Astrocyte (in vitro differentiated cells and primary cell): ENCODE data around the gene SLC29A3. TPM values are rescaled to one million over a fixed set of nuclear protein-coding genes. Genes with fewer than 3 reads are reported as not detected.
"Not testable (repeated sequence)": the region's sequence is repeated elsewhere in the genome, so short reads cannot be mapped to it uniquely, and the experiment has no call there.

Experiments
- DNase-seq: peaks from one replicate; pipeline ENCODE4 v3.0.0-alpha.2; 2010; ENCODE audit warnings: low read depth
- FAIRE-seq: peaks from 2 replicates; lab custom pipeline; 2011; peaks lifted over from hg19 to GRCh38; lab: Jason Lieb, UNC
- H2AFZ ChIP-seq: 2 replicates; pipeline ENCODE4 v1.6.0; 2012; ENCODE audit warnings: low read depth, low read length, inconsistent platforms
- H3K27ac ChIP-seq: 2 replicates; pipeline ENCODE4 v1.5.1; 2011; ENCODE audit warnings: low read depth, low read length, inconsistent platforms
- H3K27me3 ChIP-seq: 2 replicates; pipeline ENCODE4 v1.6.0; 2011; ENCODE audit warnings: low read length, inconsistent platforms; ENCODE audit not compliant: insufficient read depth
- H3K36me3 ChIP-seq: 2 replicates; pipeline ENCODE4 v1.5.1; 2011; ENCODE audit warnings: low read length, inconsistent platforms; ENCODE audit not compliant: insufficient read depth
- H3K4me1 ChIP-seq: 2 replicates; pipeline ENCODE4 v1.5.1; 2011; ENCODE audit warnings: low read length, inconsistent platforms; ENCODE audit not compliant: insufficient read depth
- H3K4me2 ChIP-seq: 2 replicates; pipeline ENCODE4 v1.6.0; 2012; ENCODE audit warnings: low read length, inconsistent platforms
- H3K4me3 ChIP-seq: 2 replicates; pipeline ENCODE4 v1.5.1; 2011; ENCODE audit warnings: low read depth, mild to moderate bottlenecking, low read length, inconsistent platforms; ENCODE audit not compliant: insufficient read depth
- H3K79me2 ChIP-seq: 2 replicates; pipeline ENCODE4 v1.6.0; 2012; ENCODE audit warnings: mild to moderate bottlenecking, low read length, inconsistent platforms; ENCODE audit not compliant: insufficient read depth
- H3K9ac ChIP-seq: 2 replicates; pipeline ENCODE4 v1.6.0; 2012; ENCODE audit warnings: mild to moderate bottlenecking, low read length, inconsistent platforms
- H3K9me3 ChIP-seq: 2 replicates; pipeline ENCODE4 v1.5.1; 2012; ENCODE audit warnings: low read depth, mild to moderate bottlenecking, low read length, inconsistent platforms; ENCODE audit not compliant: insufficient read depth
- H4K20me1 ChIP-seq: 2 replicates; pipeline ENCODE4 v1.6.0; 2012; ENCODE audit warnings: low read length, inconsistent platforms; ENCODE audit not compliant: insufficient read depth
- H3K27ac Mint-ChIP-seq: one replicate; pipeline ENCODE4 v1.8.0; 2021; ENCODE audit warnings: mild to moderate bottlenecking, mixed read lengths; ENCODE audit not compliant: unreplicated experiment
- H3K27me3 Mint-ChIP-seq: one replicate; pipeline ENCODE4 v1.8.0; 2021; ENCODE audit warnings: low read depth, mixed read lengths; ENCODE audit not compliant: unreplicated experiment
- H3K36me3 Mint-ChIP-seq: one replicate; pipeline ENCODE4 v1.8.0; 2021; ENCODE audit warnings: low read depth, mixed read lengths; ENCODE audit not compliant: unreplicated experiment
- H3K4me1 Mint-ChIP-seq: one replicate; pipeline ENCODE4 v1.8.0; 2021; ENCODE audit warnings: low read depth, mixed read lengths; ENCODE audit not compliant: unreplicated experiment
- H3K4me3 Mint-ChIP-seq: one replicate; pipeline ENCODE4 v1.8.0; 2021; ENCODE audit warnings: mild to moderate bottlenecking, moderate library complexity, mixed read lengths; ENCODE audit not compliant: unreplicated experiment
- H3K9me3 Mint-ChIP-seq: one replicate; pipeline ENCODE4 v1.8.0; 2021; ENCODE audit warnings: mild to moderate bottlenecking, mixed read lengths; ENCODE audit not compliant: unreplicated experiment
- EZH2 ChIP-seq: IDR thresholded peaks from 2 replicates; pipeline ENCODE4 v1.6.1; 2012; ENCODE audit warnings: mild to moderate bottlenecking, low read length, inconsistent platforms; ENCODE audit not compliant: insufficient read depth
- total RNA-seq: library from RNA; stranded (reverse); gene quantifications from 2 replicates; pipeline ENCODE4 v1.2.1, GENCODE V29; 2021
- TF ChIP-seq, protein P1 (sequence below): IDR thresholded peaks from 2 replicates; pipeline ENCODE4 v1.5.1; 2011; ENCODE audit warnings: low read depth, mild to moderate bottlenecking, inconsistent platforms, low read length, moderate library complexity; ENCODE audit not compliant: insufficient read depth

The SLC29A3 gene
- total RNA-seq, 1 donor from 2014 or later, result 3.4 TPM

GRCh38 chr10:71296086-71296485, 23.0 kb upstream of the SLC29A3 start:
- Histone ChIP-seq H3K27me3 (no peaks in the 10 kb centered on the region), H3K9me3 (no peaks in the 10 kb centered on the region), H4K20me1 (peaks cover 4% of the 10 kb centered on the region), H3K4me3 (no peak overlapping the region), H3K4me2 (no peak overlapping the region), H3K27ac (no peak overlapping the region), H3K36me3 (peaks cover 3% of the 10 kb centered on the region), H3K9ac (no peak overlapping the region), H3K4me1 (no peaks in the 10 kb centered on the region), H3K79me2 (no peaks in the 10 kb centered on the region), H2AFZ (no peak overlapping the region)
- Mint-ChIP-seq H3K36me3 (peaks cover 39% of the 10 kb centered on the region), H3K9me3 (no peaks in the 10 kb centered on the region), H3K27ac (peak overlapping the region; percentile 41), H3K4me1 (no peaks in the 10 kb centered on the region), H3K4me3 (no peak overlapping the region), H3K27me3 (peaks cover 13% of the 10 kb centered on the region)
- FAIRE-seq (no peak), DNase-seq (no peak)
- TF ChIP-seq, protein P1, sequence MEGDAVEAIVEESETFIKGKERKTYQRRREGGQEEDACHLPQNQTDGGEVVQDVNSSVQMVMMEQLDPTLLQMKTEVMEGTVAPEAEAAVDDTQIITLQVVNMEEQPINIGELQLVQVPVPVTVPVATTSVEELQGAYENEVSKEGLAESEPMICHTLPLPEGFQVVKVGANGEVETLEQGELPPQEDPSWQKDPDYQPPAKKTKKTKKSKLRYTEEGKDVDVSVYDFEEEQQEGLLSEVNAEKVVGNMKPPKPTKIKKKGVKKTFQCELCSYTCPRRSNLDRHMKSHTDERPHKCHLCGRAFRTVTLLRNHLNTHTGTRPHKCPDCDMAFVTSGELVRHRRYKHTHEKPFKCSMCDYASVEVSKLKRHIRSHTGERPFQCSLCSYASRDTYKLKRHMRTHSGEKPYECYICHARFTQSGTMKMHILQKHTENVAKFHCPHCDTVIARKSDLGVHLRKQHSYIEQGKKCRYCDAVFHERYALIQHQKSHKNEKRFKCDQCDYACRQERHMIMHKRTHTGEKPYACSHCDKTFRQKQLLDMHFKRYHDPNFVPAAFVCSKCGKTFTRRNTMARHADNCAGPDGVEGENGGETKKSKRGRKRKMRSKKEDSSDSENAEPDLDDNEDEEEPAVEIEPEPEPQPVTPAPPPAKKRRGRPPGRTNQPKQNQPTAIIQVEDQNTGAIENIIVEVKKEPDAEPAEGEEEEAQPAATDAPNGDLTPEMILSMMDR, result no peak
- no peak for TF ChIP-seq EZH2

- H3K9me3 ChIP-seq, H3K79me2 ChIP-seq, H3K27ac Mint-ChIP-seq, H3K4me3 ChIP-seq, H3K9ac ChIP-seq, H2AFZ ChIP-seq, H3K4me3 Mint-ChIP-seq, H3K4me2 ChIP-seq, H3K27ac ChIP-seq, H3K4me1 ChIP-seq, H4K20me1 ChIP-seq, H3K4me1 Mint-ChIP-seq, FAIRE-seq, H3K27me3 ChIP-seq, H3K9me3 Mint-ChIP-seq, DNase-seq, H3K36me3 ChIP-seq: not testable (repeated sequence)
- Mint-ChIP-seq H3K36me3 (peaks cover 39% of the 10 kb centered on the region), H3K27me3 (peaks cover 13% of the 10 kb centered on the region)
Measured at GRCh38 chr10:71296811-71297210, 22.2 kb upstream of the SLC29A3 start.

GRCh38 chr10:71297343-71297742, 21.7 kb upstream of the SLC29A3 start:
- Histone ChIP-seq H3K79me2 (no peaks in the 10 kb centered on the region), H3K4me1 (no peaks in the 10 kb centered on the region), H2AFZ (no peak overlapping the region), H3K9me3 (no peaks in the 10 kb centered on the region), H3K4me2 (no peak overlapping the region), H3K4me3 (no peak overlapping the region), H3K27ac (no peak overlapping the region), H4K20me1 (peaks cover 4% of the 10 kb centered on the region), H3K27me3 (no peaks in the 10 kb centered on the region), H3K36me3 (peaks cover 1% of the 10 kb centered on the region), H3K9ac (no peak overlapping the region)
- Mint-ChIP-seq H3K4me1 (no peaks in the 10 kb centered on the region), H3K36me3 (peaks cover 40% of the 10 kb centered on the region), H3K27me3 (peaks cover 13% of the 10 kb centered on the region), H3K9me3 (no peaks in the 10 kb centered on the region), H3K27ac (no peak overlapping the region), H3K4me3 (no peak overlapping the region)
- DNase-seq (no peak), FAIRE-seq (no peak)
- TF ChIP-seq, protein P1, result no peak
- TF ChIP-seq EZH2, result no peak
